HFF-Myc (cell line): ENCODE results near the gene RSL1D1.
"Not testable (repeated sequence)": the region's sequence is repeated elsewhere in the genome, so short reads cannot be mapped to it uniquely, and the experiment has no call there.

Experiments used
- DNase-seq: peaks from one replicate; pipeline ENCODE4 v3.0.0-alpha.2; 2011; ENCODE audit warnings: low read depth; ENCODE audit errors: extremely low read depth
- H3K4me3 ChIP-seq: replicated peaks from 2 replicates; pipeline ENCODE4 v1.5.1; 2011; ENCODE audit warnings: low read depth, mild to moderate bottlenecking, control low read depth, low read length
- CTCF ChIP-seq: IDR thresholded peaks from 2 replicates; pipeline ENCODE4 v1.5.1; 2012; ENCODE audit warnings: mild to moderate bottlenecking, low read depth, low read length, control low read depth; ENCODE audit errors: missing control alignments

RSL1D1 gene

GRCh38 chr16:11835309-11835708 is 16.0 kb downstream of the RSL1D1 start:
- TF ChIP-seq CTCF: no peak
- DNase-seq: no peak
- H3K4me3 ChIP-seq: no peak overlapping the region

GRCh38 chr16:11833951-11834695 is 17.2 kb downstream of the RSL1D1 start:
- no peak for TF ChIP-seq CTCF
- H3K4me3 ChIP-seq: no peak overlapping the region
- no peak for DNase-seq

- no peak for TF ChIP-seq CTCF
- no peak for DNase-seq
- H3K4me3 ChIP-seq: no peak overlapping the region
These were observed 22.6 kb downstream of the RSL1D1 start for GRCh38 chr16:11828696-11829095.

- not testable (repeated sequence) for H3K4me3 ChIP-seq, DNase-seq
These were observed 25.7 kb downstream of the RSL1D1 start for GRCh38 chr16:11825520-11826165.

- H3K4me3 ChIP-seq: no peak overlapping the region
- no peak for DNase-seq
- no peak for TF ChIP-seq CTCF
These were observed 27.0 kb downstream of the RSL1D1 start for GRCh38 chr16:11824362-11824761.

GRCh38 chr16:11823645-11824044 is 27.7 kb downstream of the RSL1D1 start:
- DNase-seq: not testable (repeated sequence)

GRCh38 chr16:11819798-11820197 is 31.5 kb downstream of the RSL1D1 start:
- DNase-seq: no peak
- no peak for TF ChIP-seq CTCF
- no peak overlapping the region for H3K4me3 ChIP-seq

More at GRCh38 chr16:11823645-11824044, 27.7 kb downstream of the RSL1D1 start:
- not testable (repeated sequence) for H3K4me3 ChIP-seq

- not testable (repeated sequence) for H3K4me3 ChIP-seq
These were observed 32.4 kb downstream of the RSL1D1 start for GRCh38 chr16:11818970-11819369.

More at GRCh38 chr16:11818970-11819369, 32.4 kb downstream of the RSL1D1 start:
- DNase-seq: not testable (repeated sequence)
